ENCODE results near the gene RALGAPA1.
"Not testable (repeated sequence)": the region's sequence is repeated elsewhere in the genome, so short reads cannot be mapped to it uniquely, and the experiment has no call there.

RALGAPA1 gene

GRCh38 chr14:35766036-35766699 lies 42.9 kb downstream of the RALGAPA1 start:
- DNase-seq: no peak

GRCh38 chr14:35761922-35762321 lies 47.2 kb downstream of the RALGAPA1 start:
- no peak for DNase-seq

GRCh38 chr14:35760143-35760542 lies 49.0 kb downstream of the RALGAPA1 start:
- no peak for DNase-seq

- DNase-seq: no peak
Observed at GRCh38 chr14:35758523-35759129, 50.5 kb downstream of the RALGAPA1 start.

GRCh38 chr14:35754671-35755070 lies 54.4 kb downstream of the RALGAPA1 start:
- DNase-seq: no peak

GRCh38 chr14:35752380-35752779 lies 56.7 kb downstream of the RALGAPA1 start:
- DNase-seq: no peak

- no peak for DNase-seq
Observed at GRCh38 chr14:35750202-35750904, 58.7 kb downstream of the RALGAPA1 start.

GRCh38 chr14:35747379-35747778 lies 61.7 kb downstream of the RALGAPA1 start:
- DNase-seq: no peak

GRCh38 chr14:35742442-35742841 lies 66.7 kb downstream of the RALGAPA1 start:
- no peak for DNase-seq

- DNase-seq: no peak
Observed at GRCh38 chr14:35742032-35742371, 67.1 kb downstream of the RALGAPA1 start.

GRCh38 chr14:35741345-35742031 lies 67.6 kb downstream of the RALGAPA1 start:
- no peak for DNase-seq

GRCh38 chr14:35740215-35740614 lies 68.9 kb downstream of the RALGAPA1 start:
- no peak for DNase-seq

GRCh38 chr14:35735163-35735562 lies 73.9 kb downstream of the RALGAPA1 start:
- not testable (repeated sequence) for DNase-seq

- DNase-seq: not testable (repeated sequence)
Observed at GRCh38 chr14:35733510-35733909, 75.6 kb downstream of the RALGAPA1 start.

- DNase-seq: no peak
Observed at GRCh38 chr14:35730871-35731270, 78.2 kb downstream of the RALGAPA1 start.

- DNase-seq: no peak
Observed at GRCh38 chr14:35727764-35728163, 81.3 kb downstream of the RALGAPA1 start.

- no peak for DNase-seq
Observed at GRCh38 chr14:35725930-35726329, 83.2 kb downstream of the RALGAPA1 start.

- DNase-seq: no peak
Observed at GRCh38 chr14:35715079-35715478, 94.0 kb downstream of the RALGAPA1 start.

GRCh38 chr14:35712466-35712865 lies 96.6 kb downstream of the RALGAPA1 start:
- no peak for DNase-seq

GRCh38 chr14:35708062-35708461 lies 101.0 kb downstream of the RALGAPA1 start:
- no peak for DNase-seq

- DNase-seq: no peak
Observed at GRCh38 chr14:35705636-35706035, 103.5 kb downstream of the RALGAPA1 start.

- no peak for DNase-seq
Observed at GRCh38 chr14:35704793-35705493, 104.2 kb downstream of the RALGAPA1 start.

Data from amygdala (tissue), 56 donors.